Heart right ventricle (tissue), 16 donors: ENCODE data around the gene WDFY4. TPM values are rescaled to one million over a fixed set of nuclear protein-coding genes. Genes with fewer than 3 reads are reported as not detected.

Experiments
- ATAC-seq, 8 donors: fragments of 200-7000 bp; cut with Tn5 transposase; one replicate each; pipeline ENCODE4 v1.9.1; 2020; ENCODE audit warnings: mild to moderate bottlenecking in 8 of 8, moderate library complexity in 8 of 8, moderate number of reproducible peaks in 1 of 8
- DNase-seq, 2 donors: peaks; one replicate each; pipeline ENCODE4 v3.0.0-alpha.2; 2020
- H3K27ac ChIP-seq, 10 donors: fragments of 200-600 bp; sonication (generic) in 2 of 10; one replicate each; pipeline versions ENCODE4 v1.5.0 to v1.8.0; 2020 to 2022; ENCODE audit warnings: mild to moderate bottlenecking in 3 of 10
- H3K27me3 ChIP-seq, 7 donors: fragments of 200-600 bp; one replicate each; pipeline ENCODE4 v1.8.0; 2021 to 2022; ENCODE audit warnings: mild to moderate bottlenecking in 2 of 7
- H3K36me3 ChIP-seq, 9 donors: fragments of 200-600 bp; sonication (generic) in 1 of 9; one replicate each; pipeline versions ENCODE4 v1.5.0 to v1.8.0; 2020 to 2022; ENCODE audit warnings: mild to moderate bottlenecking in 2 of 9
- H3K4me1 ChIP-seq, 9 donors: fragments of 200-600 bp; sonication (generic) in 1 of 9; one replicate each; pipeline versions ENCODE4 v1.5.0 to v1.8.0; 2020 to 2022; ENCODE audit warnings: mild to moderate bottlenecking in 4 of 9
- H3K4me3 ChIP-seq, 10 donors: fragments of 200-600 bp; sonication (generic) in 2 of 10; one replicate each; pipeline versions ENCODE4 v1.5.0 to v1.8.0; 2020 to 2022; ENCODE audit warnings: mild to moderate bottlenecking in 7 of 10, moderate library complexity in 2 of 10
- H3K9me3 ChIP-seq, 11 donors: fragments of 200-600 bp in 10 of 11; sonication (generic) in 2 of 11; one replicate each; pipeline versions ENCODE4 v1.5.0 to v1.8.0; 2013 to 2022; ENCODE audit warnings: mild to moderate bottlenecking in 2 of 11, control low read depth in 1 of 11, moderate library complexity in 1 of 11
- WGBS, 2 donors: extraction: QIAGEN DNeasy Blood & Tissue Kit; methylation state at CpG; one replicate each; pipeline ENCODE4 v1.1.7; 2013; ENCODE audit warnings: inconsistent platforms in 1 of 2; 5-methylcytosine and 5-hydroxymethylcytosine counted together
- intact Hi-C, 10 donors: fragments of 100-400 bp; cut with DNase I; formaldehyde crosslinking; loops; one replicate each; pipeline versions ENCODE4 v1.11.1 to v1.14.2; 2022
- polyA plus RNA-seq, 2 donors: library from polyadenylated mRNA; stranded (reverse); fragments of 200-250 nt; gene quantifications; one replicate each; pipeline ENCODE4 v1.2.3, GENCODE V29; 2013
- total RNA-seq, 10 donors: library from RNA; stranded (reverse); fragmentation: NEBNext Ultra II Directional in 3 of 10; extraction: Animal tissue kit (Norgen Biotek cat#: 25700) in 3 of 10; gene quantifications; one replicate each; pipeline versions ENCODE4 v1.2.1 to v1.2.4, GENCODE V29; 2021 to 2023
- TF ChIP-seq, protein P1 (sequence below), 9 donors: fragments of 200-600 bp; sonication (generic) in 2 of 9; IDR thresholded peaks; one replicate each; pipeline versions ENCODE4 v1.5.0 to v1.8.0; 2021 to 2022; ENCODE audit warnings: antibody characterized with exemption in 9 of 9, mild to moderate bottlenecking in 5 of 9, moderate library complexity in 1 of 9
- donor health status: Arrhythmogenic right ventricular cardiomyopathy.
- donor health status: ischemic (EF 13 %, LVEDD 7.1; RV severe dilation, severe dysfunction).
- donor health status: healthy with polysubstance abuse.
- donor health status: DM: no; HTN: yes; CAD: no.
- donor health status: DM: no; HTN: no; CAD: no.
- donor health status: ischemic (EF 25% LVEDD 6.9; RV normal size, moderate dysfunction).
- donor health status: ischemic (EF 25% LVEDD 5.7; RV mildly dilated, moderate dysfunction).
- donor health status: healthy.
- donor health status: DM: yes; HTN: yes; CAD: no.
- donor health status: Ischemic cardiomyopathy.
- donor health status: ischemic (EF 35%, LVEDD 5.7; RV mildly dilated, moderate dysfunction).
- donor health status: nonischemic (EF 11% LVEDD 7.7; RV severe dilation, severe dysfunction).
- donor health status: DM: yes; HTN: yes; CAD: no.
- donor health status: PGD.
- donor health status: ischemic (EF 29% LVEDD 5.4; RV normal size, mild dysfunction).
- donor health status: nonischemic (EF 23%, LVEDD 6.1; RV moderate dilation, normal function).

The WDFY4 gene
- total and polyA plus RNA-seq, 12 donors, result 0.59 to 7.4 (median 0.92) TPM

DNA sequence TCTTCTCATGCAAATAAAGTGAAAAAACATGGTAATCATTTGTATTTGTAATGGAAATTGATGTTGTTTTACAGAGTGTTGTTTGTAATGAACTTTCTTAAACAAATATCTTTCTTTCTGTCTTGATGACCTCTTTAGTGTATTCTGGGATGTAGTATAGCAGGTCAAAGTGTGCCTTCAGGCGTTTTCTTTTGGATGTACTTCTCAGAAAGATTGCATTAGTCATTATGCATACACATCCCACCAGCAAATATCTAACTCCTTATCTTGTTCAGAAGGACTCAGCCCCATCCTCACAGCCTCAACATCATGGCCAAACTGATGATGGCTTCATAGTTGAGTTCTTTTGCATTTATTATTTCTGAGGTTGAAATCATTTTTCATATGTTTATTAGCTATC is 130.3 kb downstream of the WDFY4 start:
- H3K36me3 ChIP-seq, result peaks cover 0 to 27% (median 0%) of the 10 kb centered on the region in 9 donors
- TF ChIP-seq, protein P1, sequence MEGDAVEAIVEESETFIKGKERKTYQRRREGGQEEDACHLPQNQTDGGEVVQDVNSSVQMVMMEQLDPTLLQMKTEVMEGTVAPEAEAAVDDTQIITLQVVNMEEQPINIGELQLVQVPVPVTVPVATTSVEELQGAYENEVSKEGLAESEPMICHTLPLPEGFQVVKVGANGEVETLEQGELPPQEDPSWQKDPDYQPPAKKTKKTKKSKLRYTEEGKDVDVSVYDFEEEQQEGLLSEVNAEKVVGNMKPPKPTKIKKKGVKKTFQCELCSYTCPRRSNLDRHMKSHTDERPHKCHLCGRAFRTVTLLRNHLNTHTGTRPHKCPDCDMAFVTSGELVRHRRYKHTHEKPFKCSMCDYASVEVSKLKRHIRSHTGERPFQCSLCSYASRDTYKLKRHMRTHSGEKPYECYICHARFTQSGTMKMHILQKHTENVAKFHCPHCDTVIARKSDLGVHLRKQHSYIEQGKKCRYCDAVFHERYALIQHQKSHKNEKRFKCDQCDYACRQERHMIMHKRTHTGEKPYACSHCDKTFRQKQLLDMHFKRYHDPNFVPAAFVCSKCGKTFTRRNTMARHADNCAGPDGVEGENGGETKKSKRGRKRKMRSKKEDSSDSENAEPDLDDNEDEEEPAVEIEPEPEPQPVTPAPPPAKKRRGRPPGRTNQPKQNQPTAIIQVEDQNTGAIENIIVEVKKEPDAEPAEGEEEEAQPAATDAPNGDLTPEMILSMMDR (IDR thresholded peaks at IDR 0.05), result no peak
- H3K4me3 ChIP-seq, result no peak overlapping the region
- peaks cover 0 to 28% (median 7%) of the 10 kb centered on the region in 9 donors for H3K4me1 ChIP-seq
- H3K9me3 ChIP-seq, result no peaks in the 10 kb centered on the region
- ATAC-seq (no peak), DNase-seq (no peak)
- H3K27ac ChIP-seq, result no peak overlapping the region
- WGBS, 2 donors, result 91 to 94% methylated on average over 1 of the region's 1 CpG
- no peaks in the 10 kb centered on the region for H3K27me3 ChIP-seq
- intact Hi-C loops, result no loop called here

DNA sequence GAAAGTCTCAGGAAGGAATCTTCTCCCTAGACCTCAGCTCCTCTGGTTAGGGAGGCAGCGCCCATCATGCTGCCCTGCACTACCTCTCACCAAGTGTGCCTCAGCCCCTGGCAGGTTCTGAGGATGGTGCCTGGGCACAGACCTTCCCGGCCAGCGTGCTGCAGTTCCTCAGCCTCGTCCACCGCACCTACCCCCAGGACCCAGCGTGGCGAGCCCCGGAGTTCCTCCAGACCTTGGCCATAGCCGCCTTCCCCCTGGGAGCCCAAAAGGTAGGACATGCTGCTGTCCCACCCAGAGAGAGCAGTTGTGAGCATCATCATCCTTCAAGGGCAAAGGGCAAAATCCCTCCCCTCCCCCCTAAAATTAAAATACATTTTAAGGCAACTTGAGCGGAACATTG is 132.5 kb downstream of the WDFY4 start:
- no peak for DNase-seq
- H3K4me3 ChIP-seq, result no peak overlapping the region
- TF ChIP-seq, protein P1 (IDR thresholded peaks at IDR 0.05), result no peak

DNA sequence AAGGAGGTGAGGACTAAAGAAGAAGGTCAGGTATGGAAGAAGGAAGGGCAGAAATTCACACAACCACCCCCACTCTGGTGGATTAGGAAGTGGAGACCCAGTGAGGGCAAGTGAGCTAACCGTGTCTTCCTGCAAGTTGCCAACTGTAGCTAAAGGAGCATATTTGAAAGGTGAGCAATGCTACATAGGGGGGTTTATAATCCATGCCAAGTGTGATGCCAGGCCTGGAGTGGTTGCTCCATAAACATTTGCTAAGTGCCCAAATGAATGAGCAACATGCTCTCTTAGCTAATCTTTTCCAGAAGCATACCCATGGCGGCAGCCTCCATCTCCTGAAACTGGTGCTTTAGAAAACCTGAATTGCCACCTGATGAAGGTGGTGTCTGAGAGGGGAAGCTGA is 133.4 kb downstream of the WDFY4 start:
- TF ChIP-seq, protein P1 (IDR thresholded peaks at IDR 0.05), result no peak
- no peak overlapping the region for H3K4me3 ChIP-seq
- peaks cover 0 to 17% (median 0%) of the 10 kb centered on the region in 9 donors for H3K36me3 ChIP-seq
- no peak for DNase-seq
- WGBS, 2 donors, result 91 to 94% methylated on average over 2 of the region's 2 CpGs
- ATAC-seq, result no peak
- no peak overlapping the region for H3K27ac ChIP-seq
- peaks cover 0 to 14% (median 7%) of the 10 kb centered on the region in 9 donors for H3K4me1 ChIP-seq
- H3K9me3 ChIP-seq, result no peaks in the 10 kb centered on the region
- no peaks in the 10 kb centered on the region for H3K27me3 ChIP-seq
- intact Hi-C loops, result no loop called here

More for the DNA sequence above, 132.5 kb downstream of the WDFY4 start:
- Histone ChIP-seq H3K27me3 (no peaks in the 10 kb centered on the region), H3K4me1 (peaks cover 0 to 22% (median 7%) of the 10 kb centered on the region in 9 donors), H3K9me3 (no peaks in the 10 kb centered on the region), H3K36me3 (peaks cover 0 to 20% (median 0%) of the 10 kb centered on the region in 9 donors), H3K27ac (no peak overlapping the region)
- 87 to 100% methylated on average over 10 of the region's 10 CpGs for WGBS, 2 donors
- ATAC-seq, result no peak
- intact Hi-C loops, result no loop called here

DNA sequence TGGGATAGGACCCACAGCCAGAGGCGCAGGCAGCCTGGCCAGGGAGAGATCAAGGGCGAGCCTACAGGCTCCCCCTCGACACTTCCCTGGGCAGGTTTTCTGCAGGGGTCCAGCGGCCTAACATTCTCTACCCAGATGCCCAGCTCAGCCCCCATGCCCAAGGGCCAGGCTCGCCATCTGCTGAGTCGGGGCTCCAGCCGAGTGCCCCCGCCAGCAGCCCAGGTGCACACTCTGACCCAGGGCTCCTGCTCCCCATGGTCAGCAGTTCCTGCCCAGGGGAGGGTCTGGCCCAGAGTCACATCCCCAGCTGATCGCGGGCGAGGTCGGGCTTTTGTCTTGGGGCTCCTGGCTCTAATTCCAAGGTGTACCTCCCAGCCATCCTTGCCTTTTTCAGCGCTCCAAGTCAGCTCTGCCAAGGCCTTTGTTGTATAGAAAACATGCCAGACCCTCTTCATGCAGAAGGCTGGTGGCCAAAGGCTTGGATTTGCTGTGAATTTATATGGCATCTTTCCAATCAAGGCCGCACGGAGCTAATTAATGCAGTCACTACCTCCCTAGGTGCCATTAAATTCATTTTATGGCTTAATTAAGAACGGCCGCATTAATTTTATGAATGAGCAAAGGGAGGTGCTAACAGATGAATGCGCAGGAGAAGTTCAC is 134.3 kb downstream of the WDFY4 start:
- WGBS, 2 donors, result 94 to 96% methylated on average over 18 of the region's 18 CpGs
- ATAC-seq (no peak), DNase-seq (no peak)
- intact Hi-C loops, result no loop called here
- Histone ChIP-seq H3K27ac (no peak overlapping the region), H3K36me3 (peaks cover 0 to 17% (median 0%) of the 10 kb centered on the region in 9 donors), H3K4me1 (peaks cover 0 to 5% (median 0%) of the 10 kb centered on the region in 9 donors), H3K27me3 (no peaks in the 10 kb centered on the region), H3K9me3 (no peaks in the 10 kb centered on the region), H3K4me3 (no peak overlapping the region)
- TF ChIP-seq, protein P1 (IDR thresholded peaks at IDR 0.05), result no peak
